COLO668 (cell line): Measurements from ENCODE around the gene FOXP1.

Source experiments
- DNase-seq: peaks from one replicate; lab custom pipeline; 2025; ENCODE audit not compliant: unreplicated experiment; lab: John Stamatoyannopoulos, UW

Gene FOXP1

GRCh38 chr3:71164881-71165280, 418.6 kb downstream of the FOXP1 start:
- DNase-seq, result no peak

GRCh38 chr3:71163198-71163918, 420.2 kb downstream of the FOXP1 start:
- no peak for DNase-seq

GRCh38 chr3:71162221-71162620, 421.3 kb downstream of the FOXP1 start:
- no peak for DNase-seq

GRCh38 chr3:71160785-71161546, 422.6 kb downstream of the FOXP1 start:
- no peak for DNase-seq

- DNase-seq, result no peak
Measured at GRCh38 chr3:71156062-71156665, 427.4 kb downstream of the FOXP1 start.

GRCh38 chr3:71154846-71155245, 428.7 kb downstream of the FOXP1 start:
- no peak for DNase-seq

- no peak for DNase-seq
Measured at GRCh38 chr3:71153713-71154112, 429.8 kb downstream of the FOXP1 start.

GRCh38 chr3:71152892-71153265, 430.6 kb downstream of the FOXP1 start:
- DNase-seq, result peak; percentile 39

- DNase-seq, result no peak
Measured at GRCh38 chr3:71152039-71152891, 431.3 kb downstream of the FOXP1 start.

GRCh38 chr3:71149959-71150954, 433.3 kb downstream of the FOXP1 start:
- no peak for DNase-seq

GRCh38 chr3:71148455-71149060, 435.0 kb downstream of the FOXP1 start:
- DNase-seq, result no peak

- no peak for DNase-seq
Measured at GRCh38 chr3:71146673-71147072, 436.9 kb downstream of the FOXP1 start.

GRCh38 chr3:71145954-71146353, 437.6 kb downstream of the FOXP1 start:
- DNase-seq, result no peak

GRCh38 chr3:71144525-71145253, 438.8 kb downstream of the FOXP1 start:
- no peak for DNase-seq

- DNase-seq, result no peak
Measured at GRCh38 chr3:71143493-71143892, 440.0 kb downstream of the FOXP1 start.

- DNase-seq, result peak; percentile 12
Measured at GRCh38 chr3:71142441-71143161, 440.9 kb downstream of the FOXP1 start.

GRCh38 chr3:71140477-71140876, 443.1 kb downstream of the FOXP1 start:
- no peak for DNase-seq

GRCh38 chr3:71139496-71139895, 444.0 kb downstream of the FOXP1 start:
- no peak for DNase-seq
